Inferior parietal cortex (tissue), 1 donor: ENCODE data around the gene PDE9A.

Source experiments
- DNase-seq: peaks from one replicate; pipeline ENCODE4 v3.0.0-alpha.2; 2016; ENCODE audit errors: extremely low spot score

The PDE9A gene

DNA sequence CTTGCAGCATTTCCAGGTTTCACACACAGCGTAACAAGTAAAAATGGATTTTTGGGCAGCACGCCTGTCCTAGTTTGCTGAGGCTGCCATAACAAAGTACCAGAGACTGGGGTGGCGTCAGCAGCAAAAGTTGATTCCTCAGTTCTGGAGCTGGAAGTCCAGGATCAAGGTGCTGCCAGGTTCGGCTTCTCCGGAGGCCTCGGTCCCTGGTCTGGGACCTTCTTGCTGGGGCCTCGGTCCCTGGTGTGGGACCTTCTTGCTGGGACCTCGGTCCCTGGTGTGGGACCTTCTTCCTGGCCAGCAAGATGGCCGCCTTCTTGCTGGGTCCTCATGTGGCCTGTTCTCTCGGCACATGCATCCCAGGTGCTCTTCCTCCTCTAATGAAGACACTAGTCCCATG lies 104.0 kb downstream of the PDE9A start:
- no peak for DNase-seq

DNA sequence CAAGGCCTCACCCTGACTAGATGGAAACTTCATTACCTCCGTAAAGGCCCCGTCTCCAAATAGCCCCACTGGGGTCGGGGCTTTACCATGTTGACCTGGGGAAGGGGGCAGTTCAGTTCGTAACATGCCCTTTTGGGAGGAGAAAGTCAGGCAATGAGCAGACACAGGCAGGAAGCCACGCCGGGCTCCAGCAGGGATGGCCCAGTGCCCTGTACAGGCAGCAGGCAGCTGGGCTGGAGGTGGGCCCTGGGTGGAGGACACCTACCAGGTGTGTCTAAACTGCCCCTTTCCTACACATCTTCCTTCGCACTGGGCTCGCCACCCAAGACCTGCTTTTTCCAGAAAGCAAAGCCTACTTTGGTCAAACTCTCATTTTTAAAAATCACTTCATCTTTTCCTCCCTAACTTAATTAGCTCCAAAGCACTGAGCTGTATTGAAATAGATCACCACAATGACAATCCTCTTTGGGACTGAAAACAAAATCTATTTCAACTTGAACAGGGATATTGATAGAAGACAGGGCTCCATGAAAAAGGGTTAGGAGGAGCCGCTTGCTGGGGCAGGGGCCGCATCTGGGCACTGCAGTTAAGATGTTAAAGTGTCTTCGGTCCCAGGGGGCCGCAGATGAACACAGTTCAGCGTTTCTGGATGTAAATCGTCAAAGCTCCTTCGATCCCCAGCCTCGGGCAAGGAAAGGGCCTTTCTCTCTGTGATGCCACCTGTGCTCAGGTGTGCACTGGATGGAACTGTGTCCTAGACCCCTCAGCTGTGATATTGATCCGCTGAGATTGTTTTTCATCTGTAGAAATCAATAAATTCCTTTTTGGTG lies 104.6 kb downstream of the PDE9A start:
- DNase-seq: no peak

DNA sequence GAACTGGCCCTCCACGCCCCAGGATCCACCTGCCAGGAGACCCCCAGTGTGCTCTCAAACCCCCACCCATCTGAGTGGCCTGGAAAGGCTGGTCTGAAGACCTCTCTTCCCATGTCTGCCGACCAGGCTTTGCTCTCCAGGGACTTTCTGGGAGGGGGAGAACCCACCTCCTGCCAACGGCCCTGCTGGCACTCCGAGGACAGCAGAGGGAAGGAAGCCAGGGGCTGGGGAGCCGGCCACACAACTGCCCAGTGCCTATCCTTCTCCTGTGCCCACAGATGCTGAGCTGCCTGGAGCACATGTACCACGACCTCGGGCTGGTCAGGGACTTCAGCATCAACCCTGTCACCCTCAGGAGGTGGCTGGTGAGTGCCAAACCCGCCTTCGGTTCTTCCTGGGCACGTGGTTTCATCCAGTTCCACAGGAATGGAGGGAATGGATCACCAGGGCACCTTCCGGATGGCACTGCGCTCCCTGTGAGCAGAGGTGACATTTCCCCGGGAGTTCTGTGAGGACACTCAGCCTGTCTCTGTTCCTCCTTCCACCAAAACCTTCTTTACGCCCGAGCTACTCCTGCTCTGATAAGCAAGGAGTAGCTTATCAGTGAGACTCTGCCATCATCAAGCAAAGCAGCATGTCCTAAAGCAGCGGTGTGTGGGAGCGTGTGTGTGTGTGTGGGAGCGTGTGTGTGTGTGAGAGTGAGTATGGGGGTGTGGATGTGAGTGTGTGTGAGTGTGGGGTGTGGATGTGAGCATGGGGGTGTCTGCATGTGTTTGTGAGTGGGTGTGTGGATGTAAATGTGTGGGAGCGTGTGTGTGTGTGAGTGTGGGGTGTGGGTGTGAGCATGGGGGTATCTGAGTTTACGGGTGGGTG lies 105.5 kb downstream of the PDE9A start:
- DNase-seq: no peak

DNA sequence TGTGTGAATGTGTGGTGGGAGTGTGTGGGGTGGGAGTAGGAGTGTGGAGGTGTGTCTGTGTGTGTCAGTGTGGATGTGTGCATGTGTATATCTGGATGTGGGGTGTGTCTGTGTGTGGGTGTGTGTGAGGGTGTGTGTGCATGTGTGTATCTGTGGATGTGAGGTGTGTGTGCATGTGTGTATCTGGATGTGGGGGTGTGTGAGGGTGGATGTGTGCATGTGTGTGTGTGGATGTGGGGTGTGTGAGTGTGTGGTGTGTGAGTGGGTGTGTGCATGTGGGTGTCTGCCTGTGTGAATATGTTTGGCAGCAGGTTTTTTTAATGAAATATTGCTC lies 106.1 kb downstream of the PDE9A start:
- no peak for DNase-seq

DNA sequence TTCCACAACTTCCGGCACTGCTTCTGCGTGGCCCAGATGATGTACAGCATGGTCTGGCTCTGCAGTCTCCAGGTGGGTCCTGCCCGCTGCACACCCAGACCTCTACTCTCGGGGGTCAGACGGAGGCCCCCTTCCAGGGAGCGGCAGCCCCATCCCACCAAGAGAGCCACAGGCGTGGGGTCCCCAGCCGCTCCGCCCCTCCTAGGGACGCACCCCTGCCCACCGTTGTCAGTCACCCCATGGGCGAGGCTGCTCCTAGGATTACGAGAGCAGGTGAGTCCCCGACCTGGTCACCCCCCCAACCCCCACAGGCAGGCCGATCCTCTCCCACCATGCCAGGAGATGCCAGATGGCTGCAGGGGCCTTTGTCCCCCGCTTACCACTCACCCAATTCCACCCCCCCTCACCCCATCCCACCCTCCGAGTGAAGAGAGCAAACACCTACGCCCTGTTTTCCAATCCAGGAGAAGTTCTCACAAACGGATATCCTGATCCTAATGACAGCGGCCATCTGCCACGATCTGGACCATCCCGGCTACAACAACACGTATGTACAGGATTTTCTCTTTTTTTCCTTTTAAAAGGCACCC lies 107.0 kb downstream of the PDE9A start:
- no peak for DNase-seq

DNA sequence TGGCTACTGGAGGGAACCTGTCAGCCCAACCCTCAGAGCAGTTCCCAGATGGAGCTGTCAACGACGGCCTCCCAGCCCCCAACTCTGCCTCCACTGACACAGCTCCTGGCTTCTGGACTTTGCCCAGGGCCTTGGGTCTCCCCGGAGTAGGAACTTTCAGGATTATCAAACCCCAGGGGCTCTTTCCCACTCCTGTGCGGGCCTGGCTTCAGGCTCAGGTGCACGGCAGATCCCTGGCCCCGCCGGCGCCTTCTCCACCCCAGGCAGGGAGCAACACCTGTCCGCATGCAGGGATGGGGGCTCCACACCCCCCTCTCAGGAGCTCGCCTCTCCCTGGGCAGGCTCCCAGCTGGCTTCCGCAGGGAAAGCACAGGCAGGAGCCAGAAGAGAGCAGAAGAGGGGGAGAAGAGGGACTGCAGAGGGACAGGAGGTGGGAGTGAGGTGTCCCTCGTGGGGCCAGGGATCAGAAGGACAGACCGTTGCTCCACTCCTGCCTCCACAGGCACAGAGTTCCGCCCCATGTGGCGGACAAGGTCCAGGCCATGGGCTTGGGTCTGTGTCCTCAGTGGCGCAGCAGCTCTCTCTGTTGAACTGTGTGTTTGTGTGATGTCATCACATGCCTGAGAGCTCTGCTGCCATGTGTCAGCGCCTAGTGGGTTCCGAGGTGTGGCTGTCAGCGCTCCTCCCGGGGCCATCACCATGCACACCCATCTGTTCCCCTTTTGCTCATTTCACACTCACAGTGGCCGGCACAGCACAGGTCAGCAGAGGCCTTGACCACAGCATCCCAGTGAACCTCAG lies 107.7 kb downstream of the PDE9A start:
- no peak for DNase-seq

DNA sequence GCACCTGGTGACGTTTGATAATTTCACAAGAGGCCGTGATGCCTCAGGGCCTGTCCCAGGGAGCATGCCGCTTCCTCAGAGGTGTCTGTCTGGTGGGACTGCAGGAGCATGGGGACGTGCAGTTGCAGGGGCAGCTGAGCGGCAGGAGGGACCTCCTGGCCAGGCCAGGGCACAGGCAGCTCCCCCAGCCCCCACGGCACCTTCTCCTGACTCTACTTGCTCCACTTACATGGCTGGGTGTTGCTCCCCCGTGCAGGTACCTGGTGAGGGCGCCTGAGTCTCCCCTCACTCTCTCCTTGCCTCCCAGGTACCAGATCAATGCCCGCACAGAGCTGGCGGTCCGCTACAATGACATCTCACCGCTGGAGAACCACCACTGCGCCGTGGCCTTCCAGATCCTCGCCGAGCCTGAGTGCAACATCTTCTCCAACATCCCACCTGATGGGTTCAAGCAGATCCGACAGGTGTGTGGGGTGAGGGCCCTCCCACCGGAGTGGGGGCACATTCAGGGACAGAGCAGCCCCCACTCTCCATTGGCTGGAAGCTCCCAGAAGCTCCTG lies 108.4 kb downstream of the PDE9A start:
- DNase-seq: no peak

DNA sequence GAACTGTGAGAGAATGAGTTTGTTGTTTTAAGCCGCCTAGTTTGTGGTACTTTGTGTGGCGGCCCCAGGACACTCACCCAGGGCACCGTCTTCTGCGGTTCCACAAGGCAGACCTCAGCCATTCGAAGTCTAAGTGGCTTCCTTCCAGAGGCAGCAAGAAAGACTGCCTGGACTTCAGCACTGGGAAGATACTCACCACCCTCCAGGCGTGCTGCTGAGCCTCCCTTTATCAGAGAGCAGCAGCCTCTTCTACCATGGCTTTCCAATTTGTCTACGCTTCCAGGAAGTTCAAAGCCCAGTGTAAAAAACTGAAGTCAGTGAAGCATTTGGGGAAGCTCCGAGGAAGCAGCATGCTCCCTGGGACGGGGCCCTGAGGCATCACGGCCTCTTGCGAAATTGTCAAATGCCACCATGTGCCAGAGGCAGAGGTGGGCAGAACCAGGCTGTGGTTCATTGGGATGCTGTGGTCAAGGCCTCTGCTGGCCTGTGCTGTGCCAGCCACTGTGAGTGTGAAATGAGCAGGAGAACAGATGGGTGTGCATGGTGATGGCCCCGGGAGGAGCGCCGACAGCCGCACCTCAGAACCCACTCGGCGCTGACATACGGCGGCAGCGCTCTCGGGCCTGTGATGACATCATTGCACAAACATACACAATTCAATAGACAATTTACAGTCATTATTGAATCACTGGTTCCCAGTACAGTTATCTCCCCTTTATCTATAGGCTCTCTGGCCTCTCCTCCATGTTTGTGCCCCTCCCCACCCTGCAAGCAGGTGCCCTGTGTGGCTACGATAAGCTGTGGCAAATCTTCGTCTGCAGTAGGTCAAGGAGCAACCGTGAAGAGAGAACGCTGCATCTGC lies 110.4 kb downstream of the PDE9A start:
- no peak for DNase-seq

DNA sequence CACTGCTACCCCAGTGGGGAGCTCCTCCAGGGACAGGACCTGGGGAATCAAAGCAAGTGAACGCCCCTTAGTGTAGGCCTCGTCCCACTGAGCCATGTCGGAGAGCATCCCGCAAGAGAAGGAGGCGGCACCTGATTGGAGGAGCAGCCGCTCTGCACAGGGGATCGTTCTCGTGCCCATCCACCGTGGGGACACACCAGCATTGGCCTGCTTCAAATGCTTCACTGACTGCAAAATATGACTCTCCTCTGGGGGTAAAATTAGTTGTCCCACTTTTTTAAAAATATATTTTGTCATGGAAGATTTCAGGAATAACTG lies 111.0 kb downstream of the PDE9A start:
- no peak for DNase-seq

GRCh38 chr21:42764883-42765282 lies 111.5 kb downstream of the PDE9A start:
- no peak for DNase-seq

DNA sequence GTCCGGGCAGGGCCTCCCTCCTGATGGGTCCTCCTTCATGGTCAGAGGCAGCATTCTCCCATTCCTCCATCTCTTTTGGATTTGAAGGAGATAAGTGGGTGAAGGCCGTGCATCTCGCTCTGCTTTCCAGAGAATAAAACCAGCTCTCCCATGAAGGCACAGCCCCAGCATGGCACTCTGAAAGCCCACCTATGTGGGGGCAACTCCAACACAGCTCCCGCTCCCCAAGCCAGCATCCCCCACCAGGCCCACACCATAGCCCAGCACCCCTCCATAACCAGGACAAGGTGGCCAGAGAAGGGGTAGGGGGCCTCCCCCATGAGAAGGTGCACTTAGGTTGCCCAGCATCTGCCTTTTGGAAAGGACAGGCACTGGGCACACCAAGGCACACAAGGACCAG lies 112.2 kb downstream of the PDE9A start:
- no peak for DNase-seq

DNA sequence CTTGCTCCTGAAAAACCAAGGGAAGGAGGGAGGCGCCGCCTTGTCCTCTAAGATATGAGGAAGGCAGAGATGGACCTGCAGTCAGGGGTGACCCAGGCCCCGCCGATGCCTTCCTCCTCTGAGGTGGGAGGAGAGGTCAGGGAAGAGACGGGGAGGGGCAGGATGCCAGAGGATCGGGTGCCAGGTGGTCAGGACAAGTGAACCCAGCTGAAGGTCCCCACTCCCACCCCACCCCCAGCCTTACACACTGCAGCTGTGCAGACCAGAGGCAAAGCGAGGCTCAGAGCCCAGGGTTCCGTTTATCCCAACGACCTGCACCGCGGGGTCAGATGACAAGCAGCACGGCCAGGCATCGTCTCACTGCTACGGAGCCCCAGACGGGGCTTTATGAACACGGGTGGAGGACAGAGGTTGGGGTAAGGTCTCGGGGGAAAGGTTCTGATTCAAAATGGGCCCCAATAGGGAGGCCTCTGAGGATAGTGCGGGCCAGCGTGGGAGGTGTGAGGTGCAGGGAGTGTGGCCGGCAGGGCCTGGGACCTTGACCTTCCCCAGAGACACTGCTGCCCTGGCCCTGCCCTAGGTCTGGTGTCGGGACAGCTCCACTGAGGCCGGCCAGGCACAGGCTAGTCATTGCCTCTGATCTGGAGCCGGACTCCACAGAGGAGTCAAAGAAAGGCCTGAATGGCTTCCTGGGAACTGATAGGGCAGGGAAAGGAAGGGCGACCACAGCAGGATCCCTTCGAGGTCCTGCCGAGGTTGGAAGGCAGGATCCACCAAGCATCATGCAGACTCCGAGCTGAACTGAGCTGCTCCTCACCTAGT lies 113.5 kb downstream of the PDE9A start:
- DNase-seq: no peak

GRCh38 chr21:42767561-42767835 lies 114.1 kb downstream of the PDE9A start:
- DNase-seq: no peak

- DNase-seq: no peak
Measured at GRCh38 chr21:42768324-42769121, 115.1 kb downstream of the PDE9A start.

GRCh38 chr21:42769183-42769819 lies 115.9 kb downstream of the PDE9A start:
- no peak for DNase-seq

- DNase-seq: no peak
Measured at GRCh38 chr21:42769820-42770716, 116.6 kb downstream of the PDE9A start.

- DNase-seq: no peak
Measured at GRCh38 chr21:42770717-42771502, 117.5 kb downstream of the PDE9A start.
